Measurements from ENCODE around the gene MAGI2.
"Not testable (repeated sequence)": the region's sequence is repeated elsewhere in the genome, so short reads cannot be mapped to it uniquely, and the experiment has no call there.

The MAGI2 gene

DNA sequence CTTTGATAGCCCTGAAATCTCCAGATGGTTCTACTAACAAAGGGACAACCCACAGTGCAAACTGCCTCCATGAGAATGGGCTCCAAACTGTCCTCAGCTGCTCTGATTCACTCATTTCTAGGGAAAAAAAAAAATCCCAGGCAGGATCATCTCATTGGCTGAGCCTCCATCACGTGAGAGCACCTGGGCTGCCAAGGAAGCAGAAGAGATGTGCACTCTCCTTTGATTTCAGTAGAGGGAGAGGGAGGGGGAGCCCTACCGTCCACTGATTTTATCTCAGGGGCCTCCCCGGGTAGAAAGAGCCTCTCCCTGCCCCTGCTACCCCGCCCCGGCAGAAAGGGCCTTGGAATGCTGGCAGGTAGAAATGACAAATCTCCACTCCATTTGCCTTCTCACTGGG is 929.5 kb downstream of the MAGI2 start:
- TF ChIP-seq, protein P1, sequence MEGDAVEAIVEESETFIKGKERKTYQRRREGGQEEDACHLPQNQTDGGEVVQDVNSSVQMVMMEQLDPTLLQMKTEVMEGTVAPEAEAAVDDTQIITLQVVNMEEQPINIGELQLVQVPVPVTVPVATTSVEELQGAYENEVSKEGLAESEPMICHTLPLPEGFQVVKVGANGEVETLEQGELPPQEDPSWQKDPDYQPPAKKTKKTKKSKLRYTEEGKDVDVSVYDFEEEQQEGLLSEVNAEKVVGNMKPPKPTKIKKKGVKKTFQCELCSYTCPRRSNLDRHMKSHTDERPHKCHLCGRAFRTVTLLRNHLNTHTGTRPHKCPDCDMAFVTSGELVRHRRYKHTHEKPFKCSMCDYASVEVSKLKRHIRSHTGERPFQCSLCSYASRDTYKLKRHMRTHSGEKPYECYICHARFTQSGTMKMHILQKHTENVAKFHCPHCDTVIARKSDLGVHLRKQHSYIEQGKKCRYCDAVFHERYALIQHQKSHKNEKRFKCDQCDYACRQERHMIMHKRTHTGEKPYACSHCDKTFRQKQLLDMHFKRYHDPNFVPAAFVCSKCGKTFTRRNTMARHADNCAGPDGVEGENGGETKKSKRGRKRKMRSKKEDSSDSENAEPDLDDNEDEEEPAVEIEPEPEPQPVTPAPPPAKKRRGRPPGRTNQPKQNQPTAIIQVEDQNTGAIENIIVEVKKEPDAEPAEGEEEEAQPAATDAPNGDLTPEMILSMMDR (IDR thresholded peaks at IDR 0.05; ENCODE audit: low read depth, low read length, missing control alignments) = no peak
- DNase-seq (ENCODE audit: extremely low read depth, low read depth) = no peak

DNA sequence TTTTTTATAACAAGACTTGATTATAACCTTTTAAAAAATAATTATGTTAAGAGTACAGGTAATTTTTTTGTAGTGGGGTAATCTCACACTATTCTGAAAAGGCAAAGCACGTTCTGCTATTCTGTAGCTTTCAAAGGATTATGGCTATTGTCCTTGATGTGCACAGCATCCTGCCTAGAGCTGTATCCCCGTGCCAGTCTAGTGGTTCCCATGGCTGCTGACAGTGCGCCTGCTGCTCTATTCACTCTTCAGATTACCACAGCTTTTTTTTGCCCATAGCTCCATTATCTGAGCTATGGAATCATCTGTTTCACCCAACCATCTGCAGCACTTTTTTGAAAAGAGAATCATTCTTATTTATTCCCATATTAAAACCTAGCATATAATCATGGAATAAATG is 931.5 kb downstream of the MAGI2 start:
- DNase-seq (ENCODE audit: extremely low read depth, low read depth) = no peak
- TF ChIP-seq, protein P1 (IDR thresholded peaks at IDR 0.05; ENCODE audit: low read depth, low read length, missing control alignments) = no peak
- no peak overlapping the region for H3K4me3 ChIP-seq (replicated peaks; ENCODE audit: low read depth, low read length)

More for the DNA sequence above, 929.5 kb downstream of the MAGI2 start:
- no peak overlapping the region for H3K4me3 ChIP-seq (replicated peaks; ENCODE audit: low read depth, low read length)

DNA sequence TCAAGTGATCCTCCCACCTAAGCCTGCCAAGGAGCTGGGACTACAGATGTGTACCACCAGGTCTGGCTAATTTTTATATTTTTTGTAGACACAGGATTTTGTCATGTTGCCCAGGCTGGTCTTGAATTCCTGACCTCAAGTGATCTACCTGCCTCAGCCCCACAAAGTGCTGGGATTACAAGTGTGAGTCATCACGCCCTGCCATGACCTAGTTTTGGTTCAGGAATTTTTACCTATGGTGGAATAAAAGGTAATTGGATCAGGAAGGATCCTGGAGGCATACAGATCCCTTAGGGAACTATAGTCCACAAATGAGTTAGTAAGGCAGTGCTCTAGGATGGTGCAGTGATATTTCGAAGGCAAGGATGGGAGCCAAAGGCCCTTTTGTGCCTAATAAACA is 937.0 kb downstream of the MAGI2 start:
- no peak for DNase-seq (ENCODE audit: extremely low read depth, low read depth)
- TF ChIP-seq, protein P1 (IDR thresholded peaks at IDR 0.05; ENCODE audit: low read depth, low read length, missing control alignments) = no peak
- no peak overlapping the region for H3K4me3 ChIP-seq (replicated peaks; ENCODE audit: low read depth, low read length)

DNA sequence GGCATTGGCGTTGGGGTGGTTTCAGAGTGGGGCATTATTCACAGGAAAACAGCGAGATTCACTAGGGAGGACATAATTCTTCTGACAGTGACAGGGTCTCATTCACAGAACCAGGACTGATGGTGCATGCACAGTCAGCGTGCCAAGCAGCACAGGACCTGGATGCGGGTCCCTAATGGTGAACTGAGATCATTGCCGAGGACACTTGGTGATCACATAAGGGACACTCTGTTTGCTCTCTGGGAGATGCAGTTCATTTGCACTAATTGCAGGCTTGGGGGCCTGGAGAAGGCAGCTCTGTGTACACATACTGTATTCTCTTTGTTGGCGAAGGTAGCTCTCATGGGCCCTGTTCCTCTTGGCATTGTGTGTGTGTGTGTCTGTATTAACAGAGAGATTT is 938.8 kb downstream of the MAGI2 start:
- TF ChIP-seq, protein P1 (IDR thresholded peaks at IDR 0.05; ENCODE audit: low read depth, low read length, missing control alignments) = no peak
- no peak for DNase-seq (ENCODE audit: extremely low read depth, low read depth)
- H3K4me3 ChIP-seq (replicated peaks; ENCODE audit: low read depth, low read length) = no peak overlapping the region

DNA sequence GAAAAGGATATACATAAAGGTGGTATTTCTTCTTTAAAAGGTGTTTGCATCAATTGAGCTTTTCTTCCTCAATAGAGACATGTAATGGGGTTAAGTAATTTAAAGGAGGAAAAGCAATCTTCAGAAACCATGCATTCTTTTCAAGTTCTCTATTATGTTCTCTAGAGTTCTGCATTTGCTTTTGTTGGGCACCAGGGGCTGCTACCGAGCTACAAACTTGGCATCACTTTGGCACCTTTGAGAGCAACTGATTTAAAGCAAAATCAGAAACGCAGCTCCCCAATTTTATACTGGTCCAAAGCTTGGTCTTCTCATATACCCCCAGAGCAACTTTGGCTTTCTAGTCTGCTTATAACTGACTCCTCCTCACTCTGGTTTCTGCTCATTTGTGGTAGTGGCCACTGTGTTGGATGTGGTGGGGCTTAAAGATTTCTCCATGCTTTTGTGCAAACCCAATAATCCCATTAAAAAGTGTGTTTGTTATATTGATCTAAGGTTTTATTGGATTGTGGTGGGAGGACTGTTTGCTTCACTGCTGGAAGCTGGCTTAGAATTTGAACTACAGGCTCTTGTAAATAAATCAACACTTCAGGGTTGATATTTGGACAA is 942.8 kb downstream of the MAGI2 start:
- TF ChIP-seq, protein P1 (IDR thresholded peaks at IDR 0.05; ENCODE audit: low read depth, low read length, missing control alignments) = peak; percentile 86
- H3K4me3 ChIP-seq (replicated peaks; ENCODE audit: low read depth, low read length) = no peak overlapping the region
- DNase-seq (ENCODE audit: extremely low read depth, low read depth) = peak; percentile 30

DNA sequence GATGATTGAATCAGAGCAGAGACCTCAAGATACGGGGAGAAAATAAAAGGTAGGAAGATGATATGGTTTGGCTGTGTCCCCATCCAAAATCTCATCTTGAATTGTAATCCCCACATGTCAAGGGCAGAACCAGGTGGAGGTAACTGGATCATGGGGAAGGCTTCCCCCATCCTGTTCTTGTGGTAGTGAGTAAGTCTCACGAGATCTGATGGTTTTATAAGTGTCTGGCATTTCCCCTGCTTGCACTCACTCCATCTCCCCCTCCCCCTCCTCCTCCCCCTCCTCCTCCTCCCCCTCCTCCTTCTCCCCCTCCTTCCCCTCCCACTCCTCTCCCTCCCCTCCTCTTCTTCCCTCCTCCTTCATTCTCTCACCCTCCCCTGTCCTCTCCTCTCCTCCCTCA is 950.2 kb downstream of the MAGI2 start:
- H3K4me3 ChIP-seq (replicated peaks; ENCODE audit: low read depth, low read length); DNase-seq (ENCODE audit: extremely low read depth, low read depth): not testable (repeated sequence)

DNA sequence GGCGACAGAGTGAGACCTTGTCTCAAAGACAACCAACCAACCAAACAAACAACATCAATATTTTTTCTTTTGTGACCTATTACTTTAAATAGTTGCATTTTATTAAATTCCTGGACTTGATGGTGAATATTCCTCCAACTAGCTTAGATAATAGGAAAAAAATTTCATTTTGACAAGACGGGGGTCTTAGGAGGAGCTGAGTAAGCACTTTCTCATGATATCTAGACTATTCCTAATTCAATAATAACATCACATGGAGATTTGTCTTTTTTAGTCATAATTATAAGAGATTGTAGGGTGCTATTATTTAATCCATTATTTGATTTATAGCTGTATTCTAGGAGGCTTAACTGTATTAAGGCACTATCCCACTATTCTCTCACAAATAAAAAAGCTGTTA is 952.4 kb downstream of the MAGI2 start:
- TF ChIP-seq, protein P1 (IDR thresholded peaks at IDR 0.05; ENCODE audit: low read depth, low read length, missing control alignments) = no peak
- no peak for DNase-seq (ENCODE audit: extremely low read depth, low read depth)
- no peak overlapping the region for H3K4me3 ChIP-seq (replicated peaks; ENCODE audit: low read depth, low read length)

Data from HFF-Myc (cell line).